SKM-1 treated with dmso at 0.1 percent for 144 hours (cell line): ENCODE measurements around the gene IL25.
A peak's percentile ranks its signal among the peaks of the same experiment; 100 is the strongest.
"Not testable (repeated sequence)": the region's sequence is repeated elsewhere in the genome, so short reads cannot be mapped to it uniquely, and the experiment has no call there.

Source experiments
- DNase-seq: peaks from one replicate; lab custom pipeline; 2025; ENCODE audit not compliant: unreplicated experiment; lab: John Stamatoyannopoulos, UW

Gene IL25

GRCh38 chr14:23372509-23372908, at the start of gene IL25:
Gene IL25, plus strand, starts transcription at chr14:23372809.
- DNase-seq, result no peak

GRCh38 chr14:23323838-23324454, 48.7 kb upstream of the IL25 start:
- no peak for DNase-seq

DNA sequence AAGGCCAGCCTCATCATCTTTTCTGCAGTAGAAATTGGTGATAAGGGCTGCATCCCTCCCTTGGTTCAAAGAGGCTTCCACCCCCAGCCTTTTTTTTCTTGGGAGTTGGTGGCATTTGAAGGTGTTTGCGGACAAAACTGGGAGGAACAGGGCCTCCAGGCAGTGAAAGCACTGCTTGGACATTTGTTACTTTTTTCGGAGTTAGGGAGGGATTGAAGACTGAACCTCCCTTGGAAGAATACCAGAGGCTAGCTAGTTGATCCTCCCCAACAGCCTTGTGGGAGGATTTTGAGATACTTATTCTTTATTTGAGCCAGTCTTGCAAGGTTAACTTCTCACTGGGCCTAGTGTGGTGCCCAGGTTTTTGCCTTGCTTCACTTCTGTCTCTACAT, 48.2 kb upstream of the IL25 start:
- no peak for DNase-seq

- DNase-seq, result no peak
Observed at GRCh38 chr14:23324993-23325392, 47.6 kb upstream of the IL25 start.

- DNase-seq, result not testable (repeated sequence)
Observed at GRCh38 chr14:23325746-23326145, 46.9 kb upstream of the IL25 start.

GRCh38 chr14:23326491-23327332, 45.9 kb upstream of the IL25 start:
- DNase-seq, result no peak

DNA sequence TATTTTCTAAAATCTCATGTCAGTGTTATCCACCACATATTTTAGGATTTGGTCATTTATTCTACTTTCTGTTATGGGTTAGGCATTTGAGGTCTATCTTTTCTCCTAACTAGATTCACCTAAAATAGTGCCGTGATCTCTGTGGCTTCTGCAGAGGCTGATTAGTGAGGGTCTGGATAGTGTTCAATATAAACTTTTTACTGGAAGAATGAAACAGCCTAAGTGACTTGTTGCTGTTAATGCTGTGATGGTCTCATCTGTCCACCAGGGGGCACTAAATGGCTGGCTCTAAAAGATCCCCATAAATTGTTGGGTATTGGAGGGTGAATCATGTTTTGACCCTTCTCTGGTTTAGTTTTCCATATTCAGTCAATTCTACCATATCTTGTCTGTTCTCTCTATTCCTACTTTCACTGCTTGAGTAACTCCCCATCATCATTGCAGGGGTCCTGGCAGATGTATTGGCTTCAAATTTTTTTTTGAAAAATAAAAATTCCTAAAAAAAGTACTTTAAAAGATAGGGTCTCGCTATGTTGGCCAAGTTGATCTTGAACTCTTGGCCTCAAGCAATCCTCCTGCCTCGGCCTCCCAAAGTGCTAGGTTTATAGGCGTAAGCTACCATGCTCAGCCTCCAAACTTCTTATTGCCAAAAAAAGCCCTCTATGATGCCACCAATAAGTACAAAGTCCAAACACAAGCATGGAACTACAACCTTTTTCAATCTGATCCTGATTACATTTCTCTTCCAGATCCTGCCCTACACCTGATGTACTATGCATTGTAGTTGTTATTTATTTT, 44.5 kb upstream of the IL25 start:
- DNase-seq, result peak; percentile 8

DNA sequence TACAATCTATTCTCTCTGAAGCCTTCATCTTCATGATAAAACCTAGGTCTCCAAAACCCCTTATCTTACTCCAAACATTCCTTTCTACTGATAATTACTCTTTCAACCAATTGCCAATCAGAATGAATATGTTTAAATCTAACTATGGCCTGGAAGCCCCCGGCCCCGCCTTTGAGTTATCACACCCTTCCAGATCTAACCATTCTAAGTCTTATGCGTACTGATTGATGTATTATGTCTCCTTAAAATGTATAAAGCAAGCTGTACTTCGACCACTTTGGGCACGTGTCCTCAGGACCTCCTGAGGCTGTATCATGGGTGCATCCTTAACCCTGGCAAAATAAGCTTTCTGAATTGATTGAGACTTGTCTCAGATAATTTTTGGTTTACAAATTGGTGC, 37.0 kb upstream of the IL25 start:
- DNase-seq, result no peak

DNA sequence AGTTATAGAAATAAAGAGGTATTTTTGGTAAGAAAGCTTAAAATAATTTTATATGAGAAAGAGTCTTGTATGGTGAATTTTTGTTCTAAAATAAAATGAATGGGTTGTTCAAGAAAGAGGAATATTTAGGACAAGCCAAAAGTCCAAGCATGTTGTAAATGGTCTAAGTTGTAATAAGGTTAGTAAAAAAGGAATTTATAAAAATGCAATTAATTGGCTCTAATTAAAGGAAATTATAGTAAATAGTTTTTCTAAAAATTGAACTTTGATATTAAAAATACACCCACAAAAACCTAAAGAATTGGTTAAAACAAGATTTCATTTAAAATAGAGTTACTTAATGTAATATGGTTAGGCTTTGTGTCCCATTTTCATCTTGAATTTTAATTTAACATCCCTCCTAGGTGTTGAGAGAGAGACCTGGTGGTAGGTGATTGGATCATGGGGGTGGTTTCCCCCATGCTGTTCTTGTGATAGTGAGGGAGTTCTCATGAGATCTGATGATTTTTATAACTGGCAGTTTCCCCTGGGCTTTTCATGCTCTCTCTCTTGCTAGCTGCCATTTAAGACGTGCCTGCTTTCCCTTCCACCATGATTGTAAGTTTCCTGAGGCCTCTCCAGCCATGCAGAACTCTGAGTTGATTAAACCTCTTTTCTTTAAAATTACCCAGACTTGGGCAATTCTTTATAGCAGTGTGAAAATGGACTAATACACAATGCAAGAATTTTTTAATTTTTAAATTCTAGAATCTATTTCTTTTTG, 32.9 kb upstream of the IL25 start:
- no peak for DNase-seq

- no peak for DNase-seq
Observed at GRCh38 chr14:23344481-23344880, 28.1 kb upstream of the IL25 start.

GRCh38 chr14:23345987-23346692, 26.5 kb upstream of the IL25 start:
- DNase-seq, result no peak

GRCh38 chr14:23346693-23347405, 25.8 kb upstream of the IL25 start:
- no peak for DNase-seq

DNA sequence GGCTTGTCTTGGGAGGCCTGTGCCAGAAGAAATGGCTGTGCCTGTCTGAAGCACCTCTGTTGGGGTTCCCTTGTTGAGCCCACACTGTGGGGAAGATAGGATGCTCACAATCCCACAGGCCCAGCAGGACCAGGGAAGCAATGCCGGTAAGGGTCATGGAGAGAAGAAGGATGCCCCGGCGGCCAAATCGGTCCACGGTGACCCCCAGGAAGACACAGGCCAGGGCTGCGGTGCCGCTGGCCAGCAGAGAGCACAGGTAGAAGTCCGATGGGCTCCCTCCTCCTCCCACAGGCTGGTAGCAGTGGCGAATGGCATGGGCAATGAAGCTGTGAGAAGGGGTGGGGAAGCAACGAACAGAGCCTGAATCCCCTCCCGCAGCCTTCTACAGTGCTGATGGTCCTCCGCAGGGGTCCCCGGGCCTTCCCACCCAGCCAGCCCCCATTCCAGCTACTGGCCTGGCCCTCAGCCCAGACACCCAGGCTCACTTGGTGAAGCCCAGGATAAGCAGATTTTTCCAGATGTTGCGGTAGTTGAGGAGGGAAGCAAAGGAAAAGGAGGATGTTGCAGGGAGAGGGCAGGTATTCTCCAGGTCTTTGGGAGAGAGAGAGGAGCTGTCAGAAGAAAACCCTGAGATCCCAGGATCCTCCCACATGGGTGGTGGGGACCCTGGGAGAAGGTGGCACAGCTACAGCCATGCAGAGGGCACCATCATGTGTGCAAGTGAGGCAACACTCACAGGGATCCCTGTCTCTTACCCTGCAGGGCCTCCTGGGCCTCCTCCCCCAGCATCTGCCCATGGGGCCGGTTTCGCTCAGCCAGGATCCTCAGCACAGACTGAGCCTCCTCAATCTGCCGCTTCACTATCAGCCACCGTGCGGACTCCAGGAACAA, 25.0 kb upstream of the IL25 start:
- no peak for DNase-seq

DNA sequence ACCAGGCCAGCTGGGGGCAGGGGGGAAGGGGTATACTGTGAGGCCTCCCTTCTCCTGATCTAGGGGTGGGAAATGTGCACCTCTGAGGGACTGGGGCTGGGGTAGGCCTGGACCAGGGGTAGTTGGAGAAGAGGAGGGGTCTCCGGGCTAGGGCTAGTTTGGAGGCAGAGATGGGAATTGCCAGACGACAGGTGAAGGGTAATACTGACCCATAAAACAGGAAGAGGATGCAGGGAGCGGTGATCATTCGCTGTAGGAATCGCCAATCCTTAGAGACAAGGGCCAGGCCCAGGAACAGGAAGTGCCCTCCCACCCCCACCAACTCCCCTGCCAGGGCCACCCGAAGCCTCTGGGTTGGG, 24.3 kb upstream of the IL25 start:
- DNase-seq, result no peak

GRCh38 chr14:23349156-23349845, 23.3 kb upstream of the IL25 start:
- DNase-seq, result no peak

DNA sequence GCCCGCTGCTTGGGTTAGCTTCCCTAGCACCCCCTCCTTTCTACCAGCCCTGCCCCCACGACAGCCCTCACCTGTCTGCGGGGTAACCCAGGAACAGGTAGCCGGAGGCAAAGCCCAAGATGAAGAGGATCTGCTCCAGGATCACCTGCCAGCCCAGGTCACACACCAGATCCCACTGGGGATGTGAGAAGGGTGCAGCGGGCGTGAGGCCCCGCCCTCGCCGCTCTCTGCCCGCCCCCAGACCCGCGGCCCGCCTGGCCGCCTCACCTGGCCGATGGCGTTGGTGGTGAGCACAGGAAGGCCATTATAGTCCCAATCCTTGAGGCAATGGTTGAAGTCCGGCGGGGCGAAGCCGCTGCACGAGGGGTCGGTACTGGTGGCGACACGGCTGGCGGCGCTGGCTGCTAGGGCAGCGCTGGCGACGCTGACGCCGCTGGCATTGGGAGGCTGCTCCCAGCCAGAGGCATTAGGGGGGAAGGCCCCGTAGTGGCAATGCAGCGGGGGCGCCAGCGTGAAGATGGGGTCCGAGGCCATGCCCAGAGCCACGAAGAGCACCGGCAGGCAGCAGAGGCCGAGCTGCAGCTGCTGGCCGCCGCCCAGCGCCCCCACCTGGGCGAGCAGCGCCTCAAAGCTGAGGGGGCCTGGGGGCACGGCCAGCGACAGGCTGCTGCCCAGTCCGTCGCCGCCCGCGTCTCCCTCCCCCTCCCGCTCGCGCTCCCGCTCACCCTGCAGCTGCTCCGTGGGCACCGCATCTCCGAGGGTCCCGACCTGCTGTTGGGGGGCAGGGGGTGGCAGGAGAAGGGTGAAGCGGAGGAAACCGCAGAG, 20.7 kb upstream of the IL25 start:
- no peak for DNase-seq
